ENCODE results near the gene WDR4.
"Not testable (repeated sequence)": the region's sequence is repeated elsewhere in the genome, so short reads cannot be mapped to it uniquely, and the experiment has no call there.

Gene WDR4

DNA sequence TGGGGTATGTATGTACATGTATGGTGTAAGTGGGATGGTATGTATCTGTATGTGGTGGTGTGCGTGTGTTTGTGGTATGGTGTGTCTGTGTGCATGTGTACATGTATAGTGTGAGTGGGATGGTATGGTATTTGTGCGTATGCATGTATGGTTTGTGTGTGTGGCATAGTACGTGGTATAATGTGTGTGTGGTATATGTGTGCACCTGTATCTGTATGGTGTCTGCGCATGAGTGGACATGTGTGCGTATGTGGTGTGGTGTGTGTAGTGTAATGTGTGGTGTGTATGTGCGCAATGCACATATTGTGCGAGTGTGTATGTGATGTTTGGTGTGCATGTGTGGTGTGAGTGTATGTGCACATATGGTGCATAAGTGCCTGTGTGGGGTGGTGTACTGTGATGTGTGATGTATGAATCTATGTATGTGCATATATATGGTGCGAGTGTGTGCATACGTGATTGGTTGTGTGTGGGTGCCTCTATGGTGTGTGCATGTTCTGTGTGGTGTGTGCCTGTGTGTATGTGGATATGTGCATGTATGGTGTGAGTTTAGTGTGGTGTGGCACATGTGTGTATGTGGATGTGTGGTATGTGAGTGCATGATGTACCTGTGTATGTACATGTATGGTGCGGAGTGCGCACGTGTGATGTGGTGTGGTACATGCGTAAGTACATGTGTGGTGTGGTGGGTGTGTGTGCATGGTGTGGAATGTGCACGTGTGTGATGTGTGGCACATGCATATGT, 38.8 kb downstream of the WDR4 start:
- H3K4me1 ChIP-seq (ENCODE audit: control insufficient read depth, insufficient read depth, low read length): no peaks in the 10 kb centered on the region
- no peaks in the 10 kb centered on the region for H3K9me3 ChIP-seq (ENCODE audit: control insufficient read depth, low read length)
- H3K27me3 ChIP-seq (ENCODE audit: control insufficient read depth, insufficient read depth, low read length): no peaks in the 10 kb centered on the region
- peaks cover 12% of the 10 kb centered on the region for H3K36me3 ChIP-seq (ENCODE audit: control insufficient read depth, insufficient read depth, low read length)
- no peak overlapping the region for H3K4me3 ChIP-seq (ENCODE audit: low read length)
- no peak overlapping the region for H3K9ac ChIP-seq (ENCODE audit: low read length)

DNA sequence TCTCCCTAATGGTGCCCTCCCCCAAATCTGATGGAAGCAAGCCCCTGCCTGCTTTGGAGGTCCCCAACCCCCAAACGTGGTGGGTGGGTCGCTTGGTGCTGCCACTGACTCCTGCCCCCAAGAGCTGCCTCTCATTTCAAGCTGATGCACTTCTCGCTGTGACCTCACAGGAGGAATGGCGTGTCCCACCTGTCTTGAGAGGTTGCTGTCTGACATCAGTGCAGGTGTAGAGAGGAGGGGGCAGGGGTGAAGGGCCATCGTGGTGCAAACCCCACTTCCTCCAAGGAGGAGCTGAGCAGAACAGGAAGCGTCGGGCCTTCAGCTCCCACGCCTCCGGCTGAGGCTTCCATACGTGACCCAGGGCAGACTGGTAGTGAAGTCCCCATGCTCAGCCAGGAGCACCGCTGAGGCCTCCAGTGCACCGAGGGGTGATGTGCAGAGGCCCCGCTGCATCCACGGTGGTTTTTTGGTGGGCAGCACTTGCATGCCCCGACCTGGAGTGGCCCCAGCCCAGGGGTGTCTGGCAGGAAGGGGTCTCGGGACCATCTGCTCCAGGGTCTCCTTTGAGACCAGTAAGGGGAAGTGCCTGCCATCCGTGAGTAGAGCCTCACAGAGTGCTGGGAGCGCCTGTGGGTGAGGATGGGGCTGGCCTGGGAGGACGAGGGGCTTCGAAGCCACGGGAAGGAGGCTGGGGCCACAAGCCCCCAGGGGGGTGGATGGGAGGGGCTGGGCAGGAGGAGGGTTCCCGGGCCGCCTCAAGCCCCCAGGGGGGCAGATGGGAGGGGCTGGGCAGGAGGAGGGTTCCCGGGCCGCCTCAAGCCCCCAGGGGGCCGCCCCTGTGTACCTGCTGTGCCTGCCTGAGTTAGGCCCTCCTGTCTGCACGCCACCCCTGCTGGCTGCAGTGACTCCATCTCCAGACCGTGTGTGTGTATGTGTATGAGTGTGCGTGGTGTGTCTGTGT, 39.8 kb downstream of the WDR4 start:
- peaks cover 8% of the 10 kb centered on the region for H3K36me3 ChIP-seq (ENCODE audit: control insufficient read depth, insufficient read depth, low read length)
- H3K4me1 ChIP-seq (ENCODE audit: control insufficient read depth, insufficient read depth, low read length): no peaks in the 10 kb centered on the region

DNA sequence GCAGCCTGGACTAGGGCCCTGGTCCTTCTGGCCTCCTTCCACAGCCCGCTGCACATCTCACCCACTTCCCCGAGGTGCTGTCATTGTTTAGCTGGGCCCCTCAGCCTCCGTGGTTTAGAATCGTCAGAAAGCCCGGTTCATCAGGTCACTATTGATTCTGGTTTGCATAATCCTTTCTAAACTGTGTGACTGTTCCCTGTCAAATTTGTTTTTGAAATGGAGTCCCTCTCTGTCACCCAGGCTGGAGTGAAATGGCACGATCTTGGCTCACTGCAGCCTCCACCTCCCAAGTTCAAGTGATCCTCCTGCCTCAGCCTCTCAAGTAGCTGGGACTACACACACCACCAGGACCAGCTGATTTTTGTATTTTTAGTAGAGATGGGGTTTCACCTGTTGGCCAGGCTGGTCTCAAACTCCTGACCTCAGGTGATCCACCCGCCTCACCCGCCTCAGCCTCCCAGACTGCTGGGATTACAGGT, 41.1 kb downstream of the WDR4 start:
- not testable (repeated sequence) for H3K4me1 ChIP-seq (ENCODE audit: control insufficient read depth, insufficient read depth, low read length); H3K36me3 ChIP-seq (ENCODE audit: control insufficient read depth, insufficient read depth, low read length); H3K9ac ChIP-seq (ENCODE audit: low read length); H3K9me3 ChIP-seq (ENCODE audit: control insufficient read depth, low read length); H3K4me3 ChIP-seq (ENCODE audit: low read length); H3K27me3 ChIP-seq (ENCODE audit: control insufficient read depth, insufficient read depth, low read length)

More for the DNA sequence above, 39.8 kb downstream of the WDR4 start:
- no peaks in the 10 kb centered on the region for H3K27me3 ChIP-seq (ENCODE audit: control insufficient read depth, insufficient read depth, low read length)
- H3K9me3 ChIP-seq (ENCODE audit: control insufficient read depth, low read length): no peaks in the 10 kb centered on the region
- no peak overlapping the region for H3K4me3 ChIP-seq (ENCODE audit: low read length)
- H3K9ac ChIP-seq (ENCODE audit: low read length): no peak overlapping the region

DNA sequence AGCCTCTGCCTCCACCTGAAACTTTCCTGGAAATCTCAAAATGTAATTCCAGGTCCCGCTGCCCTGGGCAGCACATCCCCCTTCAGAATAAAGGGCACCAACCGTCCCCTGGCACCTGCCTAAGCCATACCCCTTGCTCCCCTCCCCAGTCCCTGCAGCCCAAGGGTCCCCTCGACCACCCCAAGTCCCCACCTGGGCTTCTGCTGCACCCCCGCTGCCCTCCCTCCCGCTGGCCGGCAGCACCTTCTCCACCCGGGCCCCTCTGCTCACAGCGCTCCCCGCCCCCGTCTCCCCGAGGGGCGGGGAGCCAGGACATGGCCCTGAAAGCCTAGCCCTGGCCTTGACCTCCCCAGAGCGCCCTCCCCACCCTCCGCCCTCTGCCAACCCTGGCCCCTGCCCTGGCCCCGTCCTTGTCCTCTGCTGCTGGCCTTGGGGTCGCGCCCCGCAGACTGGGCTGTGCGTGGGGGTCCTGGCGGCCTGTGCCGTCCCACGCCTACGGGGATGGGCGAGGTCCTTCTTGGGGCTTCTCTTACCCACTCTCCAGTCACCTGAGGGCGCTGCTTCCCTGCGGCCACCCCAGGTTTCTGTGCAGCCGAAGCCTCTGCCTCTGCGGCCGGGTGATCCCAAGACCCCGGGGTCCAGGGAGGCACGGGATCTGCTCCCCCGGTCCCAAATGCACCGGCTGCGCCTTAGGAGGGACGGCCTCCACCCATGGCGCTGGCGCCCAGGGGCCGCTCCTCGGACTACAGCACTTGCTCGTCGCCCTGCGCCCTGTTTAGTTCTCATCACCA, 41.7 kb downstream of the WDR4 start:
- H3K36me3 ChIP-seq (ENCODE audit: control insufficient read depth, insufficient read depth, low read length): peaks cover 4% of the 10 kb centered on the region
- H3K9me3 ChIP-seq (ENCODE audit: control insufficient read depth, low read length): no peaks in the 10 kb centered on the region
- H3K4me3 ChIP-seq (ENCODE audit: low read length): no peak overlapping the region
- no peaks in the 10 kb centered on the region for H3K4me1 ChIP-seq (ENCODE audit: control insufficient read depth, insufficient read depth, low read length)
- no peak overlapping the region for H3K9ac ChIP-seq (ENCODE audit: low read length)
- H3K27me3 ChIP-seq (ENCODE audit: control insufficient read depth, insufficient read depth, low read length): peaks cover 7% of the 10 kb centered on the region

DNA sequence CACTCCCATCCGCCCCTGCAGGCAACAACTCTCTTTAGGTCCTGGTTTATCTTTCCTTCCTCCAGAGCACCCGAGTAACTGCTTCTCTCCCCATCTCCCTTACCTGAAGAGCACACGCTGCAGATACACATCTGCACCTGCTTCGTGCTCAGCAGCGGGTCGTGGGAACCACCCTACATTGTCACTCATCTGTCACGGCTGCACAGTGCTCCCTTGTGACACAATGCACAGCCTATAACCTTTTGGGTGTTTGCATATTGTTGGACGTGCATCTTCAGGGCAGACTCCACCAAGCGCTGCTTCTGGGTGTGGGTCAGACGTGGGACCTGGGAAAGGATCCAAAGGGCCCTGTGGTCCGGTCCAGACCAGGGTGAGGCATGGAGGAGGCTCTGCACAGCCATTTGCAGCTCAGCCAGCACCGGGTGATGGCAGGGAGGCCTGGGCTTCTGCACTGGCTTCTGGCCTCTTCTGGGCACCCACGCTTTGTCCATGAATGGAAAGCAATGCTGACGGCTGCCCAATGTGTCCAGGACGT, 42.5 kb downstream of the WDR4 start:
- Histone ChIP-seq H3K9me3 (ENCODE audit: control insufficient read depth, low read length) (no peaks in the 10 kb centered on the region), H3K36me3 (ENCODE audit: control insufficient read depth, insufficient read depth, low read length) (no peaks in the 10 kb centered on the region), H3K4me3 (ENCODE audit: low read length) (no peak overlapping the region), H3K9ac (ENCODE audit: low read length) (no peak overlapping the region), H3K4me1 (ENCODE audit: control insufficient read depth, insufficient read depth, low read length) (no peaks in the 10 kb centered on the region), H3K27me3 (ENCODE audit: control insufficient read depth, insufficient read depth, low read length) (peaks cover 11% of the 10 kb centered on the region)

DNA sequence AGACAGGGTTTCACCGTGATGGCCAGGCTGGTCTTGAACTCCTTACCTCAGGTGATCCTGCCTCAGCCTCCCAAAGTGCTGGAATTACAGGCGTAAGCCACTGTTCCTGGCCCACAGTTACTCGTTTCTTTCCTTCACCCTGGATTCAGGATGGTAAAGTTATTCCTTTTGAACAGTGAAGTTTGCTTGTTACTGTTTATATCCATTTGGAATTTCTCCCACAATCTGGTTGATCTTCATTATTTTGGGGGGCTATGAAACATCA, 43.0 kb downstream of the WDR4 start:
- no peaks in the 10 kb centered on the region for H3K9me3 ChIP-seq (ENCODE audit: control insufficient read depth, low read length)
- H3K27me3 ChIP-seq (ENCODE audit: control insufficient read depth, insufficient read depth, low read length): peaks cover 11% of the 10 kb centered on the region
- H3K4me3 ChIP-seq (ENCODE audit: low read length): no peak overlapping the region
- no peak overlapping the region for H3K9ac ChIP-seq (ENCODE audit: low read length)
- H3K36me3 ChIP-seq (ENCODE audit: control insufficient read depth, insufficient read depth, low read length): no peaks in the 10 kb centered on the region
- no peaks in the 10 kb centered on the region for H3K4me1 ChIP-seq (ENCODE audit: control insufficient read depth, insufficient read depth, low read length)

DNA sequence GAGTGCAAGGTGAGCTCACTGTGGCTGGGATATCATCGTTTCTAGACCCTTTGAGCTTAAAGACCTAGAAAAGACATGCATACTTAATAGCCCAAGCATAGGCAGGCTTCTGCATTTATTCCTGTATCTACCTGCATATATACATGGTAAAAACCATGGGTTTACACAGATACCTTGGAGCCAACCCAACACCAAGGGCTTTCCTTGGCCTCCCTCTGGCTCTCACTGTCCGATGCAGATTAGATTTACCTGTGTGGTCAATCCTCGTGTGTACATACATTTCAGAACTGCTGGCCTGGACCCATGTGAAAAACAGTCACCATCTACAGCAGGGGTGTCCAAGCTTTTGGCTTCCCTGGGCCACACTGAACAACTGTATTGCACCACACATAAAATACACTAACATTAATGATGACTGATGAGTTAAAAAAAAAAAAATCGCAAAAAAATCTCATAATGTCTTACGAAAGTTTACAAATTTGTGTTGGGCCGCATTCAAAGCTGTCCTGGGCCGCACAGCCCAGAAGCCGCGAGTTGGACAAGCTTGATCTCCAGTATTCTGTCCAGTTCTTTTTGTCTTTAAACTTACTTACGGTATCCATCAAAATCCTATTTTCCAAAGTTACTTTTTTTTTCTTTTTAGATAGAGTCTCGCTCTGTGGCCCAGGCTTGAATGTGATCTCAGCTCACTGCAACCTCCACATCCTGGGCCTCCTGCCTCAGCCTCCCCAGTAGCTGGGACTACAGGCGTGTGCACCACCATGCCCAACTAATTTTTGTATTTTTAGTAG, 43.5 kb downstream of the WDR4 start:
- peaks cover 12% of the 10 kb centered on the region for H3K27me3 ChIP-seq (ENCODE audit: control insufficient read depth, insufficient read depth, low read length)
- H3K4me3 ChIP-seq (ENCODE audit: low read length): no peak overlapping the region
- no peak overlapping the region for H3K9ac ChIP-seq (ENCODE audit: low read length)
- H3K9me3 ChIP-seq (ENCODE audit: control insufficient read depth, low read length): no peaks in the 10 kb centered on the region
- no peaks in the 10 kb centered on the region for H3K36me3 ChIP-seq (ENCODE audit: control insufficient read depth, insufficient read depth, low read length)
- no peaks in the 10 kb centered on the region for H3K4me1 ChIP-seq (ENCODE audit: control insufficient read depth, insufficient read depth, low read length)

DNA sequence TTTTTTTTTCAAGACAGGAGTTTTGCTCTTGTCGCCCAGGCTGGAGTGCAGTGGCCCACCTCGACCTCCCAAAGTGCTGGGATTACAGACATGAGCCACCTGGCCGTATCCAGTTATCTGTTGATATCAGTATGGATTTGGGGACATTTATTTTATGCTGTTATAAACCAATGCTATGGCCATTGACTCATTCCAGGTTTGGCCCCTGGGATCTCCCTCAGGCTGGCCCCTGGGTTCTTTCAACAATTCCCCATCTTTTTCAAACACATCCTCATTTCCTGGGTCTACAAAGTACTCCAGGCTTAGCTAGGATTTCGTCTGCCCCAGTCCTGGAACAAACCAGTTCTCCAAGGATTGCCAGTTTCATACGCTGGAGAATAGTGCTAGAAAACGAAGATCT, 44.1 kb downstream of the WDR4 start:
- Histone ChIP-seq H3K4me1 (ENCODE audit: control insufficient read depth, insufficient read depth, low read length) (no peaks in the 10 kb centered on the region), H3K27me3 (ENCODE audit: control insufficient read depth, insufficient read depth, low read length) (peaks cover 17% of the 10 kb centered on the region), H3K9ac (ENCODE audit: low read length) (no peak overlapping the region), H3K36me3 (ENCODE audit: control insufficient read depth, insufficient read depth, low read length) (no peaks in the 10 kb centered on the region), H3K4me3 (ENCODE audit: low read length) (no peak overlapping the region), H3K9me3 (ENCODE audit: control insufficient read depth, low read length) (no peaks in the 10 kb centered on the region)

DNA sequence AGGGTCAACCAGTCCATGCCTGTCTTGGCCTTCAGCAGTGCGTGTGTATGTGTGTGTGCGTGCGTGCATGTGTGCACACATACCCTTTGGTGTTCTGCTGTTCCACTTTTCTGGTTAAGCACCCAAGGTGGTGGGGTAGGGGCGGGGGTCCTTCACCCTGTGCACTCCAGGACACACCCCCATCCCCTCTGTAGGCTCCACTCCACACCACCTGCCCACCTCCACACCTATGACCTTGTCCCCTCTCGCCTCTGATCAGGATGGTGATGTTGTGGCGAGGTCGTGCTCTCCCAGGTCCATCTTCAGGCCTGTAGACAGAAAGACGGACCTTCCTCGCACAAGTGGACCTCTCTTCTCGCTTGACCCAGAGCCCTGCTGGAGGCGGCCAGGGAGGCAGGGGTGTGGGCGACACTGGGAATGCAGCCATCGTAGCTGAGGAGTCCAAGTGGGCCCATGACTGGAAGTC, 44.6 kb downstream of the WDR4 start:
- Histone ChIP-seq H3K27me3 (ENCODE audit: control insufficient read depth, insufficient read depth, low read length) (peaks cover 21% of the 10 kb centered on the region), H3K4me1 (ENCODE audit: control insufficient read depth, insufficient read depth, low read length) (no peaks in the 10 kb centered on the region), H3K9ac (ENCODE audit: low read length) (no peak overlapping the region), H3K9me3 (ENCODE audit: control insufficient read depth, low read length) (no peaks in the 10 kb centered on the region), H3K36me3 (ENCODE audit: control insufficient read depth, insufficient read depth, low read length) (no peaks in the 10 kb centered on the region), H3K4me3 (ENCODE audit: low read length) (no peak overlapping the region)

DNA sequence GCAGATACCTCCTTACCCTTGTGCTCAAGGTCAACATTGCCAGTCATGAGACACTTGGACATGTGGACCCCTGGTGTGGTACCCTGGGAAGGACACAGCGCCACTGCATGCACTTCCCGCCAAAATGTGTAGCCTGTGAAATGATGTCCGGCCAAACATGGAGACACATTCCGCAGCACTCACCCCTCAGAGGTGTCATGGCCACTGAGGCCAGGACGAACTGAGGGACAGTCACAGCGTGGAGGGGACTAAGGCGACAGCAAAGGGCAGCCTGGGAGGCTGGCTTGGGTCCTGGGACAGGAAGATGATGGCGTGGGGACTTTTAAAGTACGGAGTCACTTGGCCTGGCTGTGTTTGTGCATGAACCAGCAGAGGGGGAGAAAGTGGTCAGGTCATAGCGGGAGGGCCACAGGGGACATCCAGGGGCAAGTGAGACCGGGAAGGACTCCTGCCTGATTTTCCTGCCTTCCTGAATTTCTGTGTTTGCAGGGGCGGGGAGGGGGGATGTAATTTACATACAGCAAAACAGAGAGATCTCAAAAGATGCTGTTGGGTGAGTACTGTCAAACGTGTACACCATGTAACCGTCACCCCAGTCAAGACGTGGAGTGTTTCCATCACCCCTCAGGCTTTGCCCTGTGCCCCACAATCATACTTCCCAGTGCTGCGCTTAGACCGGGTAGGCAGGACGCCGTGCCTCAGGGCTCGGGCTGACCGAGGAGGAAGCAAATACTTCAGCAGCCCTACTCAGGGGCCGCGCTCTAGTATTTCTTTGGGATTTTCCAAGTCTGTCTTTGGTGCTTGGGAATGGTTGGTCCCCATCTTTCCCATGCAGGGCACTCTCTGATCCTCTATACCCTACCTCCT, 45.2 kb downstream of the WDR4 start:
- H3K36me3 ChIP-seq (ENCODE audit: control insufficient read depth, insufficient read depth, low read length): no peaks in the 10 kb centered on the region
- no peak overlapping the region for H3K4me3 ChIP-seq (ENCODE audit: low read length)
- peaks cover 26% of the 10 kb centered on the region for H3K27me3 ChIP-seq (ENCODE audit: control insufficient read depth, insufficient read depth, low read length)
- H3K9me3 ChIP-seq (ENCODE audit: control insufficient read depth, low read length): no peaks in the 10 kb centered on the region
- no peaks in the 10 kb centered on the region for H3K4me1 ChIP-seq (ENCODE audit: control insufficient read depth, insufficient read depth, low read length)
- H3K9ac ChIP-seq (ENCODE audit: low read length): no peak overlapping the region

All from mucosa of stomach (tissue), 1 donor.